ENCODE results near the gene PAQR9. TPM values are rescaled to one million over a fixed set of nuclear protein-coding genes. Genes with fewer than 3 reads are reported as not detected.
A peak's percentile ranks its signal among the peaks of the same experiment; 100 is the strongest.
"Not testable (repeated sequence)": the region's sequence is repeated elsewhere in the genome, so short reads cannot be mapped to it uniquely, and the experiment has no call there.

The PAQR9 gene
- total RNA-seq, 1 donor from 2014 or later = 15.3 TPM

- intact Hi-C loops (cut with micrococcal nuclease) = no loop called here
- H3K9me3 ChIP-seq (replicated peaks) = no peaks in the 10 kb centered on the region
- no peaks in the 10 kb centered on the region for H3K27me3 ChIP-seq (ENCODE audit: low read depth)
- H3K27ac ChIP-seq (replicated peaks) = no peak overlapping the region
- DNase-seq = no peak
- TF ChIP-seq CTCF (IDR thresholded peaks at IDR 0.05; ENCODE audit: borderline replicate concordance) = no peak
- H3K36me3 ChIP-seq = no peaks in the 10 kb centered on the region
- H3K4me3 ChIP-seq = no peak overlapping the region
- peaks cover 54% of the 10 kb centered on the region for H3K4me1 ChIP-seq
These were observed 35.0 kb upstream of the PAQR9 start for GRCh38 chr3:142998439-142998838.

GRCh38 chr3:142997330-142997729 lies 33.9 kb upstream of the PAQR9 start:
- no peak for TF ChIP-seq CTCF (IDR thresholded peaks at IDR 0.05; ENCODE audit: borderline replicate concordance)
- intact Hi-C loops (cut with micrococcal nuclease) = no loop called here

GRCh38 chr3:142993958-142994442 lies 30.5 kb upstream of the PAQR9 start:
- intact Hi-C loops (cut with micrococcal nuclease) = no loop called here

More at GRCh38 chr3:142997330-142997729, 33.9 kb upstream of the PAQR9 start:
- no peak for DNase-seq
- Histone ChIP-seq H3K9me3 (replicated peaks) (no peaks in the 10 kb centered on the region), H3K36me3 (no peaks in the 10 kb centered on the region), H3K4me3 (no peak overlapping the region), H3K27ac (replicated peaks) (peak overlapping the region; percentile 7), H3K4me1 (peaks cover 45% of the 10 kb centered on the region), H3K27me3 (ENCODE audit: low read depth) (no peaks in the 10 kb centered on the region)

GRCh38 chr3:142992323-142992722 lies 28.8 kb upstream of the PAQR9 start:
- Histone ChIP-seq H3K4me3 (no peak overlapping the region), H3K36me3 (no peaks in the 10 kb centered on the region), H3K4me1 (peaks cover 16% of the 10 kb centered on the region), H3K27me3 (ENCODE audit: low read depth) (no peaks in the 10 kb centered on the region), H3K27ac (replicated peaks) (no peak overlapping the region), H3K9me3 (replicated peaks) (no peaks in the 10 kb centered on the region)
- TF ChIP-seq CTCF (IDR thresholded peaks at IDR 0.05; ENCODE audit: borderline replicate concordance) = no peak
- intact Hi-C loops (cut with micrococcal nuclease) = no loop called here
- no peak for DNase-seq

More at GRCh38 chr3:142993958-142994442, 30.5 kb upstream of the PAQR9 start:
- Histone ChIP-seq H3K4me3 (no peak overlapping the region), H3K27me3 (ENCODE audit: low read depth) (no peaks in the 10 kb centered on the region), H3K27ac (replicated peaks) (no peak overlapping the region), H3K9me3 (replicated peaks) (no peaks in the 10 kb centered on the region), H3K4me1 (peaks cover 15% of the 10 kb centered on the region), H3K36me3 (no peaks in the 10 kb centered on the region)
- peak; percentile 73 for TF ChIP-seq CTCF (IDR thresholded peaks at IDR 0.05; ENCODE audit: borderline replicate concordance)
- DNase-seq = peak; percentile 53

GRCh38 chr3:142990721-142991120 lies 27.2 kb upstream of the PAQR9 start:
- Histone ChIP-seq H3K4me3 (no peak overlapping the region), H3K36me3 (no peaks in the 10 kb centered on the region), H3K27ac (replicated peaks) (no peak overlapping the region), H3K4me1 (peaks cover 17% of the 10 kb centered on the region), H3K9me3 (replicated peaks) (no peaks in the 10 kb centered on the region), H3K27me3 (ENCODE audit: low read depth) (no peaks in the 10 kb centered on the region)
- intact Hi-C loops (cut with micrococcal nuclease) = no loop called here
- DNase-seq = no peak
- no peak for TF ChIP-seq CTCF (IDR thresholded peaks at IDR 0.05; ENCODE audit: borderline replicate concordance)

GRCh38 chr3:142988826-142989225 lies 25.4 kb upstream of the PAQR9 start:
- H3K27me3 ChIP-seq (ENCODE audit: low read depth); intact Hi-C loops (cut with micrococcal nuclease): not testable (repeated sequence)
- peaks cover 15% of the 10 kb centered on the region for H3K4me1 ChIP-seq

GRCh38 chr3:142988221-142988620 lies 24.7 kb upstream of the PAQR9 start:
- DNase-seq; H3K36me3 ChIP-seq; H3K4me3 ChIP-seq; H3K27me3 ChIP-seq (ENCODE audit: low read depth); intact Hi-C loops (cut with micrococcal nuclease); H3K9me3 ChIP-seq (replicated peaks); H3K4me1 ChIP-seq: not testable (repeated sequence)
- H3K27ac ChIP-seq (replicated peaks) = peak overlapping the region; percentile 67

More at GRCh38 chr3:142988826-142989225, 25.4 kb upstream of the PAQR9 start:
- not testable (repeated sequence) for H3K27ac ChIP-seq (replicated peaks); H3K4me3 ChIP-seq; H3K36me3 ChIP-seq; H3K9me3 ChIP-seq (replicated peaks); DNase-seq
